ENCODE data around the gene FCN1.

FCN1 gene

DNA sequence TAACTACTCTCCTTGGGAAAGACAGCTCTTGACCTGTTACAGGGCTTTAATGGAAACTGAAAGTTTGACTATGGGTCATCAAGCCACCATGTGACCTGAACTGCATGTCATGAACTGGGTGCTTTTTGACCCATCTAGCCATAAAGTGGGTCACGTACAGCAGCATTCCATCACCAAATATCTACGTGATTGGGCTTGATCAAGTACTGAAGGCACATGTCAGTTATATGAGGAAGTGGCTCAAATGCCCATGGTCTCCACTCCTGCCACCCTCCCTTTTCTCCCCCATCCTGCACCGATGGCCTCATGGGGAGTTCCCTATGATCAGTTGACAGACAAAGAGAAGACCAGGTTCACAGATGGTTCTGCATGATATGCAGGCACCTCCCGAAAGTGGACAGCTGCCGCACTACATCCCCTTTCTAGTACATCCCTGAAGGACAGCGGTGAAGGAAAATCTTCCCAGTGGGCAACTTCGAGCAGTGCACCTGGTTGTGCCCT lies 7.3 kb upstream of the FCN1 start:
- H3K4me3 ChIP-seq (ENCODE audit: low read depth, low read length): no peak overlapping the region
- H3K27ac ChIP-seq: no peak overlapping the region
- TF ChIP-seq, protein P1, sequence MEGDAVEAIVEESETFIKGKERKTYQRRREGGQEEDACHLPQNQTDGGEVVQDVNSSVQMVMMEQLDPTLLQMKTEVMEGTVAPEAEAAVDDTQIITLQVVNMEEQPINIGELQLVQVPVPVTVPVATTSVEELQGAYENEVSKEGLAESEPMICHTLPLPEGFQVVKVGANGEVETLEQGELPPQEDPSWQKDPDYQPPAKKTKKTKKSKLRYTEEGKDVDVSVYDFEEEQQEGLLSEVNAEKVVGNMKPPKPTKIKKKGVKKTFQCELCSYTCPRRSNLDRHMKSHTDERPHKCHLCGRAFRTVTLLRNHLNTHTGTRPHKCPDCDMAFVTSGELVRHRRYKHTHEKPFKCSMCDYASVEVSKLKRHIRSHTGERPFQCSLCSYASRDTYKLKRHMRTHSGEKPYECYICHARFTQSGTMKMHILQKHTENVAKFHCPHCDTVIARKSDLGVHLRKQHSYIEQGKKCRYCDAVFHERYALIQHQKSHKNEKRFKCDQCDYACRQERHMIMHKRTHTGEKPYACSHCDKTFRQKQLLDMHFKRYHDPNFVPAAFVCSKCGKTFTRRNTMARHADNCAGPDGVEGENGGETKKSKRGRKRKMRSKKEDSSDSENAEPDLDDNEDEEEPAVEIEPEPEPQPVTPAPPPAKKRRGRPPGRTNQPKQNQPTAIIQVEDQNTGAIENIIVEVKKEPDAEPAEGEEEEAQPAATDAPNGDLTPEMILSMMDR (IDR thresholded peaks at IDR 0.05; ENCODE audit: low read depth, low read length, missing control alignments): no peak
- DNase-seq: no peak
- in situ Hi-C loops (cut with HindIII; ENCODE audit: low pct_ligation_motif_present, low sequenced_read_pairs): no loop called here
- no peaks in the 10 kb centered on the region for H3K27me3 ChIP-seq (replicated peaks)
- no peaks in the 10 kb centered on the region for H3K36me3 ChIP-seq (replicated peaks)

DNA sequence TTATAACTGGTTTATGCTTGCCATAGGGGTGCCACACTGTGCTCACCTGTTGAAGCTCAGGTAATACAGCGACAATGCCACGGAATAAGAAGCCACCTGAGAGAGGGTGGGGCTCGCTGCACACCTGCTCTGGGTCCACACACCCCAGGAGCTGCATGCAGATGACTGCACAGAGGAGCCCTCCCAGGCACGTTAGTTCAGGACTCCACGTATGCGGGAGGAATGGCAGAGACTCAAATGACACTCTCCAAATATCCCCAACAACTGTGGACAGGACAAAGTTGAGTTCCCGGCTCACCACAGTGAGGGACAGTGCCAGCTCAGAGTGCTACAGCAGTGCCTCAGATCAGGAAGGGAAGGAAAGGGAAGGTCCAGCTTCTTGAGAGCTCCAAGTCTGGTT lies 5.8 kb upstream of the FCN1 start:
- Histone ChIP-seq H3K4me3 (ENCODE audit: low read depth, low read length) (no peak overlapping the region), H3K36me3 (replicated peaks) (no peaks in the 10 kb centered on the region), H3K27ac (no peak overlapping the region), H3K27me3 (replicated peaks) (no peaks in the 10 kb centered on the region)
- TF ChIP-seq, protein P1 (IDR thresholded peaks at IDR 0.05; ENCODE audit: low read depth, low read length, missing control alignments): no peak
- DNase-seq: no peak
- in situ Hi-C loops (cut with HindIII; ENCODE audit: low pct_ligation_motif_present, low sequenced_read_pairs): no loop called here

DNA sequence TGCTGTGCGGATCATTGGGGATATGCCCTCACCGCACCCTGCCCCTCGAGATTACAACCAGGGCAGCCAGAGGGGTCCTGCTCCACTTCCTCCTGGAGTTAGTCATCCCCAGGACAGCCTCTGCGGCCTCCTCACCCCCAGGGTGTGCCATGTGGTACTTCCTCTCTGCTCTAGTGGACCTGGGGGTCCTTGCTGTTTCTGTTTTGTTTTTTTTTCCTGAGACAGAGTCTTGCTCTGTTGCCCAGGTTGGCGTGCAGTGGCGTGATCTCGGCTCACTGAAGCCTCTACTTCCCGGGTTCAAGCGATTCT lies 5.2 kb upstream of the FCN1 start:
- no peak overlapping the region for H3K27ac ChIP-seq
- TF ChIP-seq, protein P1 (IDR thresholded peaks at IDR 0.05; ENCODE audit: low read depth, low read length, missing control alignments): no peak
- no peak for DNase-seq
- no peak overlapping the region for H3K4me3 ChIP-seq (ENCODE audit: low read depth, low read length)
- H3K36me3 ChIP-seq (replicated peaks): no peaks in the 10 kb centered on the region
- no peaks in the 10 kb centered on the region for H3K27me3 ChIP-seq (replicated peaks)
- in situ Hi-C loops (cut with HindIII; ENCODE audit: low pct_ligation_motif_present, low sequenced_read_pairs): no loop called here

DNA sequence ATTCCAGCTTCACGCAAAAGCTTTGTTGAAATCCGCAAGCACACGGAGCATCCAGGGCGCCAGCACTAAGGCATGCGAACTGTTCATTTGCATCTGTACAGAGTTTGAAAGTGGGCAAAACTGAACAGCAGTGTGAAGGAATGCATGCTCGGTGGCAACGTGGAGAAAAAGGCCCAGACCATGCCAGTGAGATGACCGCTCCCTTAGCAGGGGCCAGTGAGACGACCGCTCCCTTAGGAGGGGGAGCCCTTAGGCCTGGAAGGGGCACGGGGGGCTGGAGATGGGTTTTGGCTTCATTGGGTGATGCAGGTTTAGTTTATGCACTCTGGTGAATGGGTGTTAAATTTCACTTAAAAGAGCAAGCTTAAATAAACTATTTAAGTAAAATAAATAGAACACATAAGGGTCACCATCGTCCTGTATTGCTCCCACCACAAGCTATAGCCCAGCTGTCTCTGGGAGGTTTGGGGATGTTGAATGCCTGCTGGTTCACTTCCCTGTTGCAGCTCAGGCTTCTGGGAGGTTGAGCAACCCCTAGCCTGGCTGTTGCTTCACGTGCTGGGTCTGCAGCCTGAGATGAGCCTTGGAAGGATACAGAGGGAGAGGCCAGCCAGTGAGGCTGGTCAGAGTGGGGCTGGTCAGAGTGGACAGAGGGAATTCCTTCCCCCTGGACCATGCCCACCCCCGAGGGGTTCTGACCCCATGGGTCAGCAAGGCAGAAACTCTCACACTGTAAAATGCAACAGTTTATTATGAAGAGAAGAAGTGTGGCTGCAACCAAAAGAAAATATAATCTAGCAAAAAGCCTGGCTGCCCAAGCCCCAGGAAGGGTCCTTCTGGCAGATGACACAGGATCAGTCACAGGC lies 4.6 kb upstream of the FCN1 start:
- DNase-seq: no peak
- in situ Hi-C loops (cut with HindIII; ENCODE audit: low pct_ligation_motif_present, low sequenced_read_pairs): no loop called here
- TF ChIP-seq, protein P1 (IDR thresholded peaks at IDR 0.05; ENCODE audit: low read depth, low read length, missing control alignments): no peak
- H3K36me3 ChIP-seq (replicated peaks): no peaks in the 10 kb centered on the region
- H3K4me3 ChIP-seq (ENCODE audit: low read depth, low read length): no peak overlapping the region
- H3K27ac ChIP-seq: no peak overlapping the region
- no peaks in the 10 kb centered on the region for H3K27me3 ChIP-seq (replicated peaks)

DNA sequence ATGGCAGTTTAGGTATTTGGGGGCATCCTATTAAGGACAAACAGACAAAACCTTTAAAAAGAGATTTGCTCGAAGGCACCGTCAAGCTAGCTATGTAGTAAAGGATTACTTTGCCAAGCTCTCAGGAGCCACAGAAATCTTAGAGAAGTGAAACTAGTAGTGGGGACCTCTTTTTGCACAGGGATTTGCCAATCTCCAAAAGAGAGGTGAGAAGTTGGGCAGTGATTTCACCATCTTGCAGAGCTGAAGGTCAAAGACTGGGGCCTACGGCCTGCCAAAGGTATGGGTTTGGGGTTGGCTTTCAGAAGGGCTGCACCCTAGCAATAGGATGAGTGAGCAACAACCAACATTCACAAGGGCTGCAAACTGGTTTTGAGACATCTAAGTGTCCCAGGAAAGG lies 1.6 kb upstream of the FCN1 start:
- Histone ChIP-seq H3K27ac (no peak overlapping the region), H3K4me3 (ENCODE audit: low read depth, low read length) (no peak overlapping the region), H3K27me3 (replicated peaks) (no peaks in the 10 kb centered on the region), H3K36me3 (replicated peaks) (no peaks in the 10 kb centered on the region)
- no peak for DNase-seq
- in situ Hi-C loops (cut with HindIII; ENCODE audit: low pct_ligation_motif_present, low sequenced_read_pairs): no loop called here
- TF ChIP-seq, protein P1 (IDR thresholded peaks at IDR 0.05; ENCODE audit: low read depth, low read length, missing control alignments): no peak

DNA sequence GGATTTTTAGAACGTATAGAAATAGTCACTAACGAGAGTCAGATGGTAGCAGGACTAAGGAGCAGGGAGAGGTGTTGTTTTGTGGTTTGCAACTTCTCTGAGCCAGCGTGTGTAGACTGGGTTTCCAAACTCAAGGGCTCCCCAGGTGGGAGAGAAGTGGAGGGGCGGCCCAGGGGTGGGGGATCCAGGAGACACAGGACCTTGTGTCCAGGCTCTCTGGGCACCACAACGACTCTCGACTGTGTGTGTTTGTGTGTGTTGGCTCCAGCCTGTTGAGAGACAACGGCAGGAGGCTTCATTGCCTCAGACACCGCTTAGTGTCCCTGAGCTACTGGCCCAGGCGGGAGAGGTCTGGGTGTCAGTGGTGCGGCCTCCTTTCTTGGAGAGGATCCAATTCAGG lies 934 bp upstream of the FCN1 start:
- Histone ChIP-seq H3K27ac (no peak overlapping the region), H3K27me3 (replicated peaks) (no peaks in the 10 kb centered on the region), H3K36me3 (replicated peaks) (no peaks in the 10 kb centered on the region), H3K4me3 (ENCODE audit: low read depth, low read length) (no peak overlapping the region)
- TF ChIP-seq, protein P1 (IDR thresholded peaks at IDR 0.05; ENCODE audit: low read depth, low read length, missing control alignments): no peak
- DNase-seq: no peak
- in situ Hi-C loops (cut with HindIII; ENCODE audit: low pct_ligation_motif_present, low sequenced_read_pairs): no loop called here
